Measurements from ENCODE around the gene ADGRB3. TPM values are rescaled to one million over a fixed set of nuclear protein-coding genes. Genes with fewer than 3 reads are reported as not detected.
A peak's percentile ranks its signal among the peaks of the same experiment; 100 is the strongest.
"Not testable (repeated sequence)": the region's sequence is repeated elsewhere in the genome, so short reads cannot be mapped to it uniquely, and the experiment has no call there.

The ADGRB3 gene
- total and polyA plus RNA-seq, 5 donors = 0.88 to 2.6 (median 1.5) TPM

DNA sequence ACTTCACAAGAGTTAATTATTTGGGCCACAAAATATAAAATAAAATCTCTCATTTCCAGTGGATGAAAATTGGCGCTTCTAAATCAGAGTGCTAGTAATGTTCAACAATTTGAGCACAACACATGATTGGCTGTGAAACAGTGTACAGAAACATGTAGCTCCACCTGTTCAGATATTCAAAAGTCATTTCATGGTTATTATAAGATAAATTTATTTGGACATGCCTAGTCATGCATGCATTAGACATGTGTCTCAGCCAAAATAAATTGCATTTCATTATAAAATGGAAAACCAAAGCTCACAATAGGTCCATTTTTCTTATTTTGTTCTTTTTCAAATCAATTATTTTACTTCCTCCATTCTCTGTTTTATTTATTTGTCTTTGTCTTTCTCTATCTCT, 786.9 kb downstream of the ADGRB3 start:
- H3K4me3 ChIP-seq (ENCODE audit: low read length) = no peak overlapping the region
- no peak overlapping the region for H3K27ac ChIP-seq (ENCODE audit: low read length)
- DNase-seq (no peak), ATAC-seq (no peak)
- intact Hi-C loops (cut with DNase I) = no loop called here
- H3K27me3 ChIP-seq (ENCODE audit: control insufficient read depth, insufficient read depth) = no peaks in the 10 kb centered on the region
- H3K9me3 ChIP-seq (ENCODE audit: control insufficient read depth, low read length) = no peaks in the 10 kb centered on the region
- H3K4me1 ChIP-seq (ENCODE audit: control insufficient read depth, insufficient read depth, low read length) = no peaks in the 10 kb centered on the region
- WGBS = 93% methylated on average over 1 of the region's 1 CpG

GRCh38 chr6:69422475-69422874, 787.4 kb downstream of the ADGRB3 start:
- Histone ChIP-seq H3K27me3 (ENCODE audit: control insufficient read depth, insufficient read depth) (no peaks in the 10 kb centered on the region), H3K9me3 (ENCODE audit: control insufficient read depth, low read length) (no peaks in the 10 kb centered on the region), H3K4me3 (ENCODE audit: low read length) (no peak overlapping the region), H3K27ac (ENCODE audit: low read length) (no peak overlapping the region), H3K4me1 (ENCODE audit: control insufficient read depth, insufficient read depth, low read length) (no peaks in the 10 kb centered on the region)
- WGBS = 46% methylated on average over 3 of the region's 3 CpGs
- intact Hi-C loops (cut with DNase I) = no loop called here
- no peak for ATAC-seq
- no peak for DNase-seq

DNA sequence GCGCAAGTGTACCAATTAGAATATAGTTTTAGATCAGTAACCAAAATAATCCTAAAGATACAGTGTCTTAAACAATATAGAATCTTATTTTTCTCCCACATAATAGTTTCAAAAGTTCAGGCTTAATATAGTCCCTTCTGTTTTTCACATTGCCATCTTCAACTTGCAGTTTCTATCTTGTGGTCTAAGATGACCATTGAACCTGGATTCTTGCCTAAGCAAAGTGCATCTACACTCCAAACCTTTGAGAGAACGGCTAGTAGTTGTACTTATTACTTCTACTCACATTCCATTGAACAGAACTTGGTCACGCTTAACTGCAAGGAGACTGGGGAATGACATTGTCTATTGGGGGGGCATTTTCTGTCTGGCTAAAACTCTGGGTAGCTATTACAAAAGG, 788.7 kb downstream of the ADGRB3 start:
- intact Hi-C loops (cut with DNase I) = no loop called here
- no peak for ATAC-seq
- H3K4me3 ChIP-seq (ENCODE audit: low read length) = no peak overlapping the region
- WGBS = 90% methylated on average over 3 of the region's 3 CpGs
- DNase-seq = no peak
- H3K27ac ChIP-seq (ENCODE audit: low read length) = no peak overlapping the region
- H3K4me1 ChIP-seq (ENCODE audit: control insufficient read depth, insufficient read depth, low read length) = no peaks in the 10 kb centered on the region
- no peaks in the 10 kb centered on the region for H3K27me3 ChIP-seq (ENCODE audit: control insufficient read depth, insufficient read depth)
- no peaks in the 10 kb centered on the region for H3K9me3 ChIP-seq (ENCODE audit: control insufficient read depth, low read length)

DNA sequence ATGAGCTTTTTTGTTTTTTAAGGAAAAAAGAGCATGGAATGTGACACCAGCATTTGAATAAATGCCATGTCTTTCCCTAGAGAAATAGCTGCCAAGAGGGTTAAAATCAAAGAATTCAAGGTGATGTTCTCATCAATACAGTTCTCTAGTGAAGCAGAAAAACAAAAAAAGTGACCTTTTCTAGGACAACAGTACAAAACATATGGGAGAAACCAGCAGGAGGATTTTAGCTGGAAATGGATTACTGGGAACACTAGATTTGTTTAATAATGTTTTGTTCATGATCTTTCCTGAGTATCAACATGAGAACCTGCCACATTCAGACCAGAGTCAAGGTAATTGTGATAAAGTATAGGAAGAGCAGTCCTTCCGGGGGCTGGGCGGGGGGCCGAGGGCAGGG, 789.5 kb downstream of the ADGRB3 start:
- Histone ChIP-seq H3K4me3 (ENCODE audit: low read length) (no peak overlapping the region), H3K27ac (ENCODE audit: low read length) (no peak overlapping the region), H3K27me3 (ENCODE audit: control insufficient read depth, insufficient read depth) (no peaks in the 10 kb centered on the region), H3K4me1 (ENCODE audit: control insufficient read depth, insufficient read depth, low read length) (no peaks in the 10 kb centered on the region), H3K9me3 (ENCODE audit: control insufficient read depth, low read length) (no peaks in the 10 kb centered on the region)
- ATAC-seq (no peak), DNase-seq (no peak)
- 57% methylated on average over 3 of the region's 3 CpGs for WGBS
- intact Hi-C loops (cut with DNase I) = no loop called here

GRCh38 chr6:69427882-69428281, 792.8 kb downstream of the ADGRB3 start:
- H3K4me1 ChIP-seq (ENCODE audit: control insufficient read depth, insufficient read depth, low read length) = no peaks in the 10 kb centered on the region
- WGBS = 68% methylated on average over 5 of the region's 5 CpGs

DNA sequence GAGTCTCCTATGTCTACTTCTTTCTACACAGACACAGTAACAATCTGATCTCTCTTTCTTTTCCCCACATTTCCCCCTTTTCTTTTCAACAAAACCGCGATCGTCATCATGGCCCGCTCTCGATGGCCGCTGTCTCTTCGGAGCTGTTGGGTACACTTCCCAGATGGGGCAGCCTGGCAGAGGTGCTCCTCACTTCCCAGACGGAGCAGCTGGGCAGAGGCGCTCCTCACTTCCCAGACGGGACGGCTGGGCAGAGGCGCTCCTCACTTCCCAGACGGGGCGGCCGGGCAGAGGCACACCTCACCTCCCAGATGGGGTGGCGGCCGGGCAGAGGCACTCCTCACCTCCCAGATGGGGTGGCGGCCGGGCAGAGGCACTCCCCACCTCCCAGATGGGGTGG, 797.1 kb downstream of the ADGRB3 start:
- ATAC-seq; H3K4me3 ChIP-seq (ENCODE audit: low read length); H3K9me3 ChIP-seq (ENCODE audit: control insufficient read depth, low read length); DNase-seq; H3K4me1 ChIP-seq (ENCODE audit: control insufficient read depth, insufficient read depth, low read length); intact Hi-C loops (cut with DNase I); H3K27me3 ChIP-seq (ENCODE audit: control insufficient read depth, insufficient read depth); H3K27ac ChIP-seq (ENCODE audit: low read length): not testable (repeated sequence)
- WGBS = 88% methylated on average over 15 of the region's 19 CpGs

More at GRCh38 chr6:69427882-69428281, 792.8 kb downstream of the ADGRB3 start:
- intact Hi-C loops (cut with DNase I) = no loop called here
- ATAC-seq (no peak), DNase-seq (no peak)
- Histone ChIP-seq H3K4me3 (ENCODE audit: low read length) (no peak overlapping the region), H3K27me3 (ENCODE audit: control insufficient read depth, insufficient read depth) (no peaks in the 10 kb centered on the region), H3K9me3 (ENCODE audit: control insufficient read depth, low read length) (no peaks in the 10 kb centered on the region), H3K27ac (ENCODE audit: low read length) (no peak overlapping the region)

DNA sequence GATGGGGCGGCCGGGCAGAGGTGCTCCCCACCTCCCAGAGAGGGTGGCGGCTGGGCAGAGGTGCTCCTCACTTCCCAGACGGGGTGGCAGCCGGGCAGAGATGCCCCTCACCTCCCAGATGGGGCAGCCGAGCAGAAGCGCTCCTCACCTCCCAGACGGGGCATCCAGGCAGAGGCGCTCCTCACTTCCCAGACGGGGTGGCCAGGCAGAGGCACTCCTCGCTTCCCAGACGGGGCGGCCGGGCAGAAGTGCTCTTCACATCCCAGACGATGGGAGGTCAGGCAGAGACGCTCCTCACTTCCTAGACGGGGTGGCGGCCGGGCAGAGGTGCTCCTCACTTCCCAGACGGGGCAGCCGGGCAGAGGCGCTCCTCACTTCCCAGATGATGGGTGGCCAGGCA, 798.0 kb downstream of the ADGRB3 start:
- H3K9me3 ChIP-seq (ENCODE audit: control insufficient read depth, low read length); intact Hi-C loops (cut with DNase I); ATAC-seq; H3K4me1 ChIP-seq (ENCODE audit: control insufficient read depth, insufficient read depth, low read length); H3K4me3 ChIP-seq (ENCODE audit: low read length); H3K27ac ChIP-seq (ENCODE audit: low read length); H3K27me3 ChIP-seq (ENCODE audit: control insufficient read depth, insufficient read depth): not testable (repeated sequence)
- peak in 2 of 3 donors; percentile 22 to 46 for DNase-seq
- 85% methylated on average over 22 of the region's 22 CpGs for WGBS

DNA sequence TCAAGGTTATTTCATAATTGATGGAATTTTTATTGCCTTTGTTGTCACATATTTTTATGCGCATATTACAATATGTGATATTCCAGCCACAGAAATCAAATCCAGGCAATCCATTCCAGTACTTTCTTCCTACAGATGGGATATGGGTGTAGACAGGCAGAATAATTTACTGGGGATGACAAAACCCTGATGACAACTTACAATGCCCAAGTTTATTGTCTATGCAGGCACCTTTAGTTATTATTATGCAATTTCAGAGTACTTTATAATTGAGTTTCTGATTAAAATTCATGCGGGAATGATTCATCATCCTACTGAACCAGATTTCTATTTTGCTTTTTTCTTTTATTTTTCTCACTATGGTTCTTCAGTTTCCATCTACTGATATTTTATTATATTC, 803.0 kb downstream of the ADGRB3 start:
- no peak for ATAC-seq
- no peak overlapping the region for H3K27ac ChIP-seq (ENCODE audit: low read length)
- DNase-seq = no peak
- intact Hi-C loops (cut with DNase I) = no loop called here
- no peaks in the 10 kb centered on the region for H3K9me3 ChIP-seq (ENCODE audit: control insufficient read depth, low read length)
- H3K4me3 ChIP-seq (ENCODE audit: low read length) = no peak overlapping the region
- H3K27me3 ChIP-seq (ENCODE audit: control insufficient read depth, insufficient read depth) = no peaks in the 10 kb centered on the region
- WGBS = 90% methylated on average over 2 of the region's 2 CpGs
- no peaks in the 10 kb centered on the region for H3K4me1 ChIP-seq (ENCODE audit: control insufficient read depth, insufficient read depth, low read length)
